Gastrocnemius medialis (tissue), 4 donors: ENCODE results near the gene SPARC.

Experiments used
- POLR2A ChIP-seq, 2 donors: fragments of 450-650 bp; IDR thresholded peaks; one replicate each; pipeline ENCODE4 v1.6.1; 2017; ENCODE audit warnings: antibody characterized with exemption in 2 of 2, mild to moderate bottlenecking in 2 of 2, moderate library complexity in 2 of 2
- TF ChIP-seq, protein P1 (sequence below), 5 experiments: fragments of 450-650 bp in 3 of 5; fragments of 200-600 bp in 2 of 5; sonication (generic) in 2 of 5; IDR thresholded peaks in 4 of 5; conservative IDR thresholded peaks in 1 of 5; 1 replicate in 4 of 5; 2 replicates in 1 of 5; pipeline ENCODE4 v1.5.1; 2016 to 2019; ENCODE audit warnings: antibody characterized with exemption in 5 of 5, mild to moderate bottlenecking in 3 of 5, moderate library complexity in 3 of 5

DNA sequence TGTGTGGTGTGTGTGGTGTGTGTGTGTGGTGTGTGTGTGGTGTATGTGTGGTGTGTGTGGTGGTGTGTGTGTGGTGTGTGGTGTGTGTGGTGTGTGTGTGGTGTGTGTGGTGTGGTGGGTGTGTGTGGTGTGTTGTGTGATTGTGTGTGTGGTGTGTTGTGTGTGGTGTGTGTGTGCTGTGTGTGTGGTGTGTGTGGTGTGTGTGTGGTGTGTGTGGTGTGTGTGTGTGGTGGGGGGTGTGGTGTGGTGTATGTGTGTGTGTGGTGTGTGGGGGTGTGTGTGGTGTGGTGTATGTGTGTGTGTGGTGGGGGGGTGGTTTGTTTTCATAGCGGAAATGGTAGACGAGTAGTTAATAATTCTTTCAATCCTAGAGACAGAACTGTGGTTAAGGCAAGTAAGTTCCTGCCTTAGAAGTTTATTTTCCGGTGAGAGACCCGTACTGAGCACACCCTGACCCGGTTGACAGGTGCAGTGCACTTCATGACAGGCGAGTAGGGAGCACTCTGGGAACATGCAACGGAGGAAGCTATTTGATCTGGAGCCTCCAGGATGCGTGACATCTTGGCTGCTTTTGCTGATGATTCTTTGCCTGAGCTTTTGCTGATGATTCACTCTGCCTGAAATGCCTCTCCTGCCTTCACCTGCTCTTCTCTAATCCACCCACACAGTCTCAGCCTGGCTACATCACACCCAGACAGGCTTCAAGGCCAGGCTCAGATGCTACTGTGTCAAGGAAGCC lies 73.9 kb downstream of the SPARC start:
- TF ChIP-seq, protein P1, sequence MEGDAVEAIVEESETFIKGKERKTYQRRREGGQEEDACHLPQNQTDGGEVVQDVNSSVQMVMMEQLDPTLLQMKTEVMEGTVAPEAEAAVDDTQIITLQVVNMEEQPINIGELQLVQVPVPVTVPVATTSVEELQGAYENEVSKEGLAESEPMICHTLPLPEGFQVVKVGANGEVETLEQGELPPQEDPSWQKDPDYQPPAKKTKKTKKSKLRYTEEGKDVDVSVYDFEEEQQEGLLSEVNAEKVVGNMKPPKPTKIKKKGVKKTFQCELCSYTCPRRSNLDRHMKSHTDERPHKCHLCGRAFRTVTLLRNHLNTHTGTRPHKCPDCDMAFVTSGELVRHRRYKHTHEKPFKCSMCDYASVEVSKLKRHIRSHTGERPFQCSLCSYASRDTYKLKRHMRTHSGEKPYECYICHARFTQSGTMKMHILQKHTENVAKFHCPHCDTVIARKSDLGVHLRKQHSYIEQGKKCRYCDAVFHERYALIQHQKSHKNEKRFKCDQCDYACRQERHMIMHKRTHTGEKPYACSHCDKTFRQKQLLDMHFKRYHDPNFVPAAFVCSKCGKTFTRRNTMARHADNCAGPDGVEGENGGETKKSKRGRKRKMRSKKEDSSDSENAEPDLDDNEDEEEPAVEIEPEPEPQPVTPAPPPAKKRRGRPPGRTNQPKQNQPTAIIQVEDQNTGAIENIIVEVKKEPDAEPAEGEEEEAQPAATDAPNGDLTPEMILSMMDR (IDR thresholded peaks at IDR 0.05 in 4 of 5, conservative IDR thresholded peaks at IDR 0.05 in 1 of 5): no peak
- no peak for TF ChIP-seq POLR2A (IDR thresholded peaks at IDR 0.05)
